T-helper 1 cell treated with Interleukin-12 subunit alpha and Interleukin-12 subunit beta and Interleukin-4 antibody, amounts not matched to agents 30 μg/mL and 1 μg/mL, for 36 hours (primary cell): Measurements from ENCODE around the gene SCARB1.

Experiments
- H3K27ac Mint-ChIP-seq: one replicate; pipeline ENCODE4 v1.8.0; 2021; ENCODE audit warnings: mild to moderate bottlenecking, mixed read lengths
- H3K27me3 Mint-ChIP-seq: one replicate; pipeline ENCODE4 v1.8.0; 2021; ENCODE audit warnings: low read depth, mixed read lengths
- H3K36me3 Mint-ChIP-seq: one replicate; pipeline ENCODE4 v1.8.0; 2021; ENCODE audit warnings: low read depth, mixed read lengths
- H3K4me1 Mint-ChIP-seq: one replicate; pipeline ENCODE4 v1.8.0; 2021; ENCODE audit warnings: low read depth, mixed read lengths
- H3K4me3 Mint-ChIP-seq: one replicate; pipeline ENCODE4 v1.8.0; 2021; ENCODE audit warnings: mild to moderate bottlenecking, moderate library complexity, mixed read lengths
- H3K9me3 Mint-ChIP-seq: one replicate; pipeline ENCODE4 v1.8.0; 2021; ENCODE audit warnings: mixed read lengths

Gene SCARB1

GRCh38 chr12:124749725-124750124 lies 113.9 kb downstream of the SCARB1 start:
- Mint-ChIP-seq H3K27ac (no peak overlapping the region), H3K27me3 (peaks cover 27% of the 10 kb centered on the region), H3K4me1 (peaks cover 9% of the 10 kb centered on the region), H3K4me3 (no peak overlapping the region), H3K9me3 (peaks cover 7% of the 10 kb centered on the region), H3K36me3 (no peaks in the 10 kb centered on the region)

DNA sequence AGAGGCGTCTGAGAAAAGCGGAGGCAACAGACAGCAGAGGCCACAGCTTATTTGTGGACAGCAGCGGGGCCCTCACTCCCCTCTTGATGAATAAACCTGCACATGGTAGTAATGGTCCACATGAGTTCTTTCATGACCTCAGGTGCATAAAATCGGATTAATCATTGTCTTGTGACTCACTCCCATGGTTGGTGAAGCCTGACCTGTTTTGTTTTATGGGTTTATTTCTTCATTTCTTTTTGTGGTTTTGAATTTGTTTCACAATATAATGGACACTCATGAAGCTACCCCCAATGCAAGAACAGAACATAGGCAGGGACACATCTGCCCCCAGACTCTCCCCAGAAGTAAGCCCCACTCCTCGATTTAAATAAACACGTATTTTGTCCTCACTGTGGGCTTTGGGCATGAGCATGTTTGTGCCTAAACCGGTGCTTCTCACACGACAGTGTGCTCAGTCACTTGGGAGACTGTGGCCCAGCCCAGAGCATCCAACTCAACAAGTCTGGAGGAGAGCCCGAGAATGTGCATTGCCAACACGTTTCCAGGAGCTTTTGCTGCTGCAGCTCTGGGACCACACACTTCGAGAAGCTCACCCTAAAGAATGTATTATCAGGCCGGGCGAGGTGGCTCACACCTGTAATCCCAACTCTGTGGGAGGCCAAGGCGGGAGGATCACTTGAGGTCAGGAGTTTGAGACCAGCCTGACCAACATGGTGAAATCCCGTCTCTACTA lies 116.1 kb downstream of the SCARB1 start:
- peaks cover under 1% of the 10 kb centered on the region for H3K9me3 Mint-ChIP-seq
- H3K27me3 Mint-ChIP-seq, result peaks cover 34% of the 10 kb centered on the region
- no peak overlapping the region for H3K4me3 Mint-ChIP-seq
- H3K4me1 Mint-ChIP-seq, result peaks cover 9% of the 10 kb centered on the region
- H3K27ac Mint-ChIP-seq, result no peak overlapping the region
- no peaks in the 10 kb centered on the region for H3K36me3 Mint-ChIP-seq

- H3K36me3 Mint-ChIP-seq, result no peaks in the 10 kb centered on the region
- H3K27me3 Mint-ChIP-seq, result peaks cover 34% of the 10 kb centered on the region
- peaks cover 9% of the 10 kb centered on the region for H3K4me1 Mint-ChIP-seq
- H3K4me3 Mint-ChIP-seq, result no peak overlapping the region
- no peak overlapping the region for H3K27ac Mint-ChIP-seq
- no peaks in the 10 kb centered on the region for H3K9me3 Mint-ChIP-seq
Measured at GRCh38 chr12:124746649-124747425, 116.8 kb downstream of the SCARB1 start.

DNA sequence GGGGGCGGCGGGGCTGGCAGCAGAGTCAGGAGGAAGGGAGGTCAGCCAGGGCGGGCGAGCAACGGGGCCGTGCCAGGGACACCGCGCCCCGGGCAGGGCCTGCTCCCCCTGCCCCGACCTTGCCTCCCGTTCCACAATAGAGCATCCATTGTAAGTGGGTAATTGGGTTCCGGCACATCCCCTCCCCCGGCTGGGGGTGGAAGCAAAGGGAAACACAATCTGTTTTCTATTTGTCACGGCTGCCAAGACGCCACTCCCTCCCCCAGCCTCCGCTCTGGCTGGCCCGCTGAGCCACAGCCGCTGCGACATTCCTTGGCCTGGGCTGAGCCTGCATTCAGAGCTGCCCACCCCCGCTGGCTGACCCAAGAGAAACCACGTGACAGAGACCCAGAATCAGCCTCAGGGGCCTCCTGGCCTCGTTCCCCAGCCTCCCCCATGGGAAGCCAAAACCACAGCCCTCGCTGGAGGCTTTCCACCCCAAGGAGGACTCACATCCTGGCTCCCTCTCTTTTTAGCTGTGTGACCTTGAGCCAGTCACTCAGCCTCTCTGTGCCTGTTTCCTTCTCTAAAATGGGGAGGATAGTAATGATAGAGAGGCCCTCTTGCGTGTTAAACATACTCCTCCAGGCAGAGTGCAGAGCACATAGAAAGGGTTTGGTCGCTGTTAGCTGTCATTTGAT lies 117.6 kb downstream of the SCARB1 start:
- Mint-ChIP-seq H3K36me3 (no peaks in the 10 kb centered on the region), H3K27me3 (peaks cover 28% of the 10 kb centered on the region), H3K4me1 (peaks cover 9% of the 10 kb centered on the region), H3K27ac (no peak overlapping the region), H3K9me3 (no peaks in the 10 kb centered on the region), H3K4me3 (no peak overlapping the region)

DNA sequence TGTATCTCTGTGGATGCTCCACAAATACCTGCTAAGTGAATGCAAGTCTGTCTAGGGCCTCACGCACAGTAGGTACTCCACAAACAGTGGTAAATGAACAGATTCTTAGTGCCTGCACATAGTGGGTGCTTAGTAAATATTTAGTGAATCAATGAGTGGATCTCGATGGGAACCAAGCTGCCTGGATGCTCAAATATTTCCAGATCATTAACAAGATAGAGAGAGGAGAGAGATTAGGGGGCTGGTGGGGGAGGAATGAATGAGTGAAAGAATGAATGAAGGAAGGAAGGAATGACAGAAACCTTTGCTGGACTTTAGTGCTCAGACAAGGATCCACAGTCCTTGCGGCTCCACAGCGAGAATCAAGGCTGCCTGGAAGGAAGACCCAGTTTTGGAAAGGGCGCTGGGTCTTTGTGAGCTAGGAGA lies 118.2 kb downstream of the SCARB1 start:
- Mint-ChIP-seq H3K36me3 (no peaks in the 10 kb centered on the region), H3K27ac (no peak overlapping the region), H3K4me3 (no peak overlapping the region), H3K4me1 (peaks cover 9% of the 10 kb centered on the region), H3K27me3 (peaks cover 24% of the 10 kb centered on the region), H3K9me3 (no peaks in the 10 kb centered on the region)

DNA sequence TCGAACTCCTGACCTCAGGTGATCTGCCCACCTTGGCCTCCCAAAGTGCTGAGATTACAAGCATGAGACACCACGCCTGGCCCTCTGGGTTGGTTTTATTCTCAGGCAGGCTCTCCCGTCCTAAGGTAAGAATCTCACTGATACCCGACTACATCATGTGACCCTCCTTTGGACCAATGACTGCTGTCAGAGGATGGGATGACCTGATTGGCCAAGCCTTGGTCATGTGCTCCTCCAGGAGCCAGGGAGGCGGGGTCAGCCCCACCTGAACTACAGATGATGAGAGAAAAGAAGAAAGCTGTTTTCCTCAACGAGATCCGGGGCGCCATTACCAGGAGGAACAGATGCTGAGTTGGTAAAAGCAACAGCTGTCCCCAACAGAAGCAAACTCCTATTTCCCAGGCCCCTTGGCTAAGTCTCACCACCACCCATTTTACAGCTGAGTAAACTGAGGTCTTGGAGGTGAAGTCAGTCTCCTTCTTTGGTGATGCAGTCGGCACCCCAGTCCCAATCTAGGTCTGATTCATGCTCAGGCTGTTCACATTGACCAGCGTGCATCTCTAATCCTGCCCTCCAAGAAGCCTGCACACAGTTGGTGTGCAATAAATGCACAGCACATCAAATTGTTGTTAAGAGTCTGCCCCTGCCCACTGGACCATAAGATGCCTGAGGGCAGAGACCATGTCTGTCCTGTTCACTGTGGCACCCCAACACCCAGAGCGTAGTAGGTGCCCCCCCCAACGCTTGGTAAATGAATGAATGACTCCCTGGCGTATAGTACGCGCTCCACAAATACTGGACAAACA lies 118.8 kb downstream of the SCARB1 start:
- Mint-ChIP-seq H3K36me3 (no peaks in the 10 kb centered on the region), H3K4me1 (peaks cover 9% of the 10 kb centered on the region), H3K27me3 (peaks cover 23% of the 10 kb centered on the region), H3K27ac (no peak overlapping the region), H3K9me3 (no peaks in the 10 kb centered on the region), H3K4me3 (no peak overlapping the region)

GRCh38 chr12:124744273-124744640 lies 119.4 kb downstream of the SCARB1 start:
- Mint-ChIP-seq H3K4me1 (peaks cover 9% of the 10 kb centered on the region), H3K36me3 (no peaks in the 10 kb centered on the region), H3K27me3 (peaks cover 23% of the 10 kb centered on the region), H3K27ac (no peak overlapping the region), H3K9me3 (no peaks in the 10 kb centered on the region), H3K4me3 (no peak overlapping the region)

DNA sequence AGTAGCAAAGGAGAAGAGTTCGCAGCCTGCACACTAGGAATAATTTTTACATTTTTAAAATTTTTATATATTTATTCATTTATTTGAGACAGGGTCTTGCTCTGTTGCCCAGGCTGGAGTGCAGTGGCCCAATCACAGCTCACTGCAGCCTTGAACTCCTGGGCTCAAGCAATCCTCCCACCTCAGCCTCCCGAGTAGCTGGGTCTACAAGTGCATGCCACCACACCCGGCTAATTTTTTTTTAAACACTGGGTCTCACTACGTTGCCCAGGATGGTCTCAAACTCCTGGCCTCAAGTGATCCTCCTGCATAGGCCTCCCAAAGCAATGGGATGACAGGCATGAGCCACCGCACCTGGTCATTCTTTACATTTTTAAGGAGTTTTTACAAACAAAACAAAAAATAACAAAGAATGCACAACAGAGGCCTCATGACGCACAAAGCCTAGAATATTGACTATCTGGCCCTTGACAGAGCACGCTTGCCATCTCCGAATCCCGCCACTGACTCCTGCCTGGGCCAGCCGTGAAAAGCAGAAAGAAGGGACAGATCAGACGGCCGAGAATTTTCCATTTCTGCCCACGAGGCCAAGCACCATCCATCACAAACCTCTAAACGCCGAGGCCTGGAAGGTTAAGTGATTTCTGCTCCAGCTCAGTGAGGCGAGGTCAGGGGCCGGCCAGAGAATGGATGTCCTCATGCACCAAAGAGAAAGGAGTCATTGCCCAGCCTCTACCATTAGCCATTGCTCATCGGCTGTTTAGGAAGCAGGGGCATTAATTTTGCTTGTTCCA lies 120.0 kb downstream of the SCARB1 start:
- H3K4me1 Mint-ChIP-seq, result peaks cover 9% of the 10 kb centered on the region
- H3K9me3 Mint-ChIP-seq, result no peaks in the 10 kb centered on the region
- H3K4me3 Mint-ChIP-seq, result no peak overlapping the region
- H3K27me3 Mint-ChIP-seq, result peaks cover 23% of the 10 kb centered on the region
- H3K36me3 Mint-ChIP-seq, result no peaks in the 10 kb centered on the region
- H3K27ac Mint-ChIP-seq, result no peak overlapping the region

GRCh38 chr12:124742678-124743077 lies 121.0 kb downstream of the SCARB1 start:
- Mint-ChIP-seq H3K27me3 (peaks cover 23% of the 10 kb centered on the region), H3K4me3 (no peak overlapping the region), H3K9me3 (no peaks in the 10 kb centered on the region), H3K27ac (no peak overlapping the region), H3K4me1 (peaks cover 9% of the 10 kb centered on the region), H3K36me3 (no peaks in the 10 kb centered on the region)

DNA sequence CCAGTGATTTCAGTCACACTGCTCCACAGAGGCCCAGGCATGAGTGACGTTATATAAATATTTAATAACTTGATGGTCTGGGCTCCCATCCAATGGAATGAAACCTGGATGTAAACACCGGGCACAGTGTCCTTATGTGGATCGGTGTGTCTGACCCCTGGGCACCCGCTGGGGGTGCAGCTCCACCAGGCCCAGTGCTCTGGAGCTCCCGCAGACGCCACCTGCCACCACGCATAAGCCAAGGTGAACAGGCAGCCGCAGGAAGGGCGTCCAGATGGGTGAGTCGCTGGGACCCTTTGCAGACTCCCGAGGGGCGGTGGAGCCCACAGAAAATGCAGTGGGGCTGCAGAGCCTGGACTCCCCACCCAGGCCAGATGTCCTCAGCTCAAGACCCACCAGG lies 121.6 kb downstream of the SCARB1 start:
- H3K4me3 Mint-ChIP-seq, result no peak overlapping the region
- no peak overlapping the region for H3K27ac Mint-ChIP-seq
- peaks cover 9% of the 10 kb centered on the region for H3K4me1 Mint-ChIP-seq
- peaks cover 23% of the 10 kb centered on the region for H3K27me3 Mint-ChIP-seq
- H3K9me3 Mint-ChIP-seq, result no peaks in the 10 kb centered on the region
- H3K36me3 Mint-ChIP-seq, result no peaks in the 10 kb centered on the region

GRCh38 chr12:124741211-124741610 lies 122.5 kb downstream of the SCARB1 start:
- peaks cover 19% of the 10 kb centered on the region for H3K27me3 Mint-ChIP-seq
- H3K4me3 Mint-ChIP-seq, result no peak overlapping the region
- H3K36me3 Mint-ChIP-seq, result no peaks in the 10 kb centered on the region
- H3K4me1 Mint-ChIP-seq, result peaks cover 7% of the 10 kb centered on the region
- no peak overlapping the region for H3K27ac Mint-ChIP-seq
- H3K9me3 Mint-ChIP-seq, result no peaks in the 10 kb centered on the region

- Mint-ChIP-seq H3K36me3 (no peaks in the 10 kb centered on the region), H3K27ac (no peak overlapping the region), H3K4me1 (peaks cover 5% of the 10 kb centered on the region), H3K9me3 (no peaks in the 10 kb centered on the region), H3K27me3 (peaks cover 16% of the 10 kb centered on the region), H3K4me3 (no peak overlapping the region)
Measured at GRCh38 chr12:124740691-124741137, 123.0 kb downstream of the SCARB1 start.

- Mint-ChIP-seq H3K27me3 (peaks cover 11% of the 10 kb centered on the region), H3K9me3 (no peaks in the 10 kb centered on the region), H3K4me3 (no peak overlapping the region), H3K4me1 (peaks cover 1% of the 10 kb centered on the region), H3K27ac (no peak overlapping the region), H3K36me3 (no peaks in the 10 kb centered on the region)
Measured at GRCh38 chr12:124739953-124740561, 123.6 kb downstream of the SCARB1 start.
